GM21576 (cell line): ENCODE measurements around the gene AMH.
"Not testable (repeated sequence)": the region's sequence is repeated elsewhere in the genome, so short reads cannot be mapped to it uniquely, and the experiment has no call there.

Experiments
- ATAC-seq: cut with Tn5 transposase; IDR thresholded peaks from one replicate; pipeline ENCODE4 v1.9.1; 2021; ENCODE audit warnings: mild to moderate bottlenecking, moderate library complexity; ENCODE audit not compliant: unreplicated experiment

Gene AMH

GRCh38 chr19:2268480-2268830 is 19.3 kb downstream of the AMH start:
- ATAC-seq = no peak

DNA sequence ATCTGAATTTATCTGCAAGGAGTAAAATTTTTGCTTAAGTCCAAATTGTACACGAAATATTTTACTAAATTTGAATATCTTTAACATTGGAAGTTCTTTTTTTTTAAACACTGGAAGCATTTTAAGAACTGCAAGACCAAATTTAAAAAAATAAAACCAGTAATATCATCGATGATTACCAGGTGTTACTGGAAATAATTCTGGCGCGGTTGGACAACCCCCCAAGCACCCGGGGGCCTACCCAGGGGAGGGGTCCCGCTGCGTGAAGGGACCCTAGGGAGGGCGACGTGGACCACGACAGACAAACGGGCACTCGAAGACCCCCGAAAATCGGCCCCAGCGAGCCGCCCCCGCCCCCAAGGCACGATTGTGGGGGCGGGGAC is 19.7 kb downstream of the AMH start:
- ATAC-seq = no peak

- peak; percentile 45 for ATAC-seq
These were observed 20.4 kb downstream of the AMH start for GRCh38 chr19:2269244-2270156.

DNA sequence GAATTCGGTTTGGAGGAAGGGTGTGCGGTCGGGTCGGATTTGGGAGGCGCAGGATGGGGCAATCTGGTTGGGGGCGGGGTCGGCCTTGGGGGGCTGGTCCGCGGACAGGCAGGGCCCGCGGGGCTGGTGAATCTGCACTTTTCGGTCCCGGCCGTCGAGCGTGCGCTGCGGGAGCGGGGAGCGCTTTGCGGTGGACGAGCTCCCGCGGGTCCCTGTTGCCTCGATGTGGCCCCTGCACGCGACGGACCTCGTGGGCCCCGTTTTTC is 21.0 kb downstream of the AMH start:
- ATAC-seq = no peak

DNA sequence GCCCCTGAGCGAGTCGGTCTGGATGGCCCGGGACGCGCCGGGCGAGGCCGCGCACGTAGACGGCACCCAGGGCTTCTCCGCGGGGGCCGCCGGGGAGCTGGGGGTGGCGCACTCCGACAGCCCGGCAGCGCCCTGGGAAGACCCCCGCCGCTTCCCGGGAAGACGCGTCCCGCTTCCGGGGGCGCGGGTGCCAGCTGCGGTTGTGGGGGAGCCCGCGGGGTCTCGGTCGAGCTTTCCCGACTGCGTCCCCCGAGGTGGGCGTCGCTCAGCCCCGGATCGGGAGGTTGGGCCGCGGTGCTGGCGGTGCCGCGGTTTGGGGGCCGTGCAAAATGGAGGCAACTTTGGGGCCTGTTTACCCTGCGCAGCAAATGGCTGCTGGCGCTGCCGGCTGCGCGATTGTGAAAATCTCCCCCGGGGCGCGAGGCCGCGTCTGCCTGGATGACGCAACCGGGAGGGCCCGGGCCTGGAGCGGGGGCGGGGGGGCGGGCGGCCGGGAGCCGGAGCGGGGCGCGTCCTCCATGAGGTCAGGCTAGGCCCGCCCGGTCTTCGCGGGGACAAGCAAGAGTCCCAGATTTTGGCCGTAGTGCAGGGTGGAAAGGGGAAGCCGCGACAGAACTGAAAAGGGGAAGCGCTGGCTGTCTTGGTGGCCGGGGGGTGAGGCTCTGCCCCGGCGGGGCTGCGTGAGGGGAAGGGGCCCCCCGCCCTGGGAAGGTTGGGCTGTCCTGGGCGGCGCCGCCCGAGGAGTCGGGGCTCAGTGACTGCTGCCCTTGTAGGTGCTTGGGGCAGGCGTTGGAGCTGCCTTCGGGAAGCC is 21.5 kb downstream of the AMH start:
- no peak for ATAC-seq

DNA sequence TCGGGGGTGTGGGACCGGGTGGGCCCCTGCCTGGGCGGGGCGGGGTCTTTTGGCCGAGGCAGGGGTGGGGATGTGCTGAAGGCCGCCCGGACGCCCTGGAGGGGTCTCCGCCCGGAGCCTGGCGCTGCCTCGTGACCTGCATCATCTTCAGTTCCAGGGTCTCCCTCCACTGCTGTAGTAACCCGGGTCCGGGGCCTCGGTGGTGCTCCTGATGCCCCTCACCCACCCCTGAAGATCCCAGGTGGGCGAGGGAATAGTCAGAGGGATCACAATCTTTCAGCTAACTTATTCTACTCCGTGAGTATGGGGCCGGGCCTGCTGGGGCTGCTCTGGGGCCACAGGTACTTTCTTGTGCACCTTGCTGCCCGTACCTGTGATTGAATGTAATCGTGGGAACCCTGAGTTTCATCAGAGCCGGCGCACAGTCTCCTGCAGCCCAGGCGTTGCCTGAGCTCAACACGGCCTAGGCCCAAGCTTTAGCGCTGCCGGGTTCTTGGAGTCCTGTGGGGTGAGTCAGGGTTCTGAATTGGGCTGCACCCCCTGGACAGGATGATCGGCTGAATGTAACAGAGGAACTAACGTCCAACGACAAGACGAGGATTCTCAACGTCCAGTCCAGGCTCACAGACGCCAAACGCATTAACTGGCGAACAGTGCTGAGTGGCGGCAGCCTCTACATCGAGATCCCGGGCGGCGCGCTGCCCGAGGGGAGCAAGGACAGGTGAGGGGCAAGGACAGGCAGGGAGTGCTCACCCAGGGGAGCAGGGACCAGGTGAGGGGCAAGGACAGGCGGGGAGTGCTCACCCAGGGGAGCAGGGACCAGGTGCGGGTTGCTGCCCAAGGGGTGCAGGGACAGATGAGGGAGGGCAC is 22.3 kb downstream of the AMH start:
- no peak for ATAC-seq

- no peak for ATAC-seq
These were observed 24.4 kb downstream of the AMH start for GRCh38 chr19:2273356-2274184.

DNA sequence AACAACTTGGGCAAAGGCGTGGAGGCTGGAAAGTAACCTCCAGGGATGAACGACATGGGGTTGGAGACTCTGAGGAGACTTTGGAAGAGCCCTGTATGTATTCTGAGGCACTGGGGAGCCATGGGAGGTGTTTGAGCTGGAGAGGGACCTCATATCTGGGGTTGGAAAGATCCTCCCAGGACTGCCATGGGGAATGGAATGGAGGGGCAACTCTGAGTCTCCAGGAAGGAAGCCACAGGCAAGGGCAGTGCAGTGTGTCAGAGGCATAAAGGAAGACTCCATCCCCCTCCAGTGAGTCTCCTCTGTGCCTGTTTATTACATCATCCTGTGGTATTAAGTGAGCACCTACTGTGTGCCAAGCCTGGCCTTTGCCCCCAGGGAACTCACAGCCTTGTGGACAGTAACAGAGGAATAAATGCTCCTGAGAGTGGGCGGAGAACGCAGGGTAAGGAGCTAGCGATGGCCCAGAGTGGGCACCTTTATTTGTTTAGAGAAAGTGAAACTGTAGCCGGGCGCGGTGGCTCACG is 25.1 kb downstream of the AMH start:
- no peak for ATAC-seq

- no peak for ATAC-seq
These were observed 25.9 kb downstream of the AMH start for GRCh38 chr19:2274931-2275535.

- no peak for ATAC-seq
These were observed 26.7 kb downstream of the AMH start for GRCh38 chr19:2275588-2276428.

DNA sequence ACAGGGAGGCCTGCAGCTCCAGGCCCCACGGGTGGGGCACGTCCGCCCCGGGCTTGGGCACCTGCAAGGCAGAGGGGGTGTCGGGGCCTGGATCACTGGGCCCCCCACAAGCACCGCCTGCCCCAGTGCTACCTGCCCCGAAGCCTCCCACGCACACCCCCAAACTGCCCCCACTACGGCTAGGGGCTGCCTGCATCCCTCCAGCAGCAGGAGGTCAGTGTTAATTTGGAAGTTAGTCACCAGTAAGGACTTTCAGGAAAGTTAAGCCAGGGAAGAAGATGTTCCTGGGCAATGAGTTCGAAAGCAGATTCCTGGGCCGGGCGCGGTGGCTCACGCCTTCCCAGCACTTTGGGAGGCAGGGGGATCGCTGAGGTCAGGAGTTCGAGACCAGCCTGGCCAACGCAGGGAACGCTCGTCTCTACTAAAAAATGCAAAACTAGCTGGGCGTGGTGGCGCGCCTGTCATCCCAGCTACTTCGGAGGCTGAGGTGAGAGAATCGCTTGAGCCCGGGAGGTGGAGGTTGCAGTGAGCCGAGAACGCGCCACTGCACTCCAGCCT is 27.4 kb downstream of the AMH start:
- ATAC-seq = no peak

GRCh38 chr19:2277138-2277537 is 28.0 kb downstream of the AMH start:
- no peak for ATAC-seq

DNA sequence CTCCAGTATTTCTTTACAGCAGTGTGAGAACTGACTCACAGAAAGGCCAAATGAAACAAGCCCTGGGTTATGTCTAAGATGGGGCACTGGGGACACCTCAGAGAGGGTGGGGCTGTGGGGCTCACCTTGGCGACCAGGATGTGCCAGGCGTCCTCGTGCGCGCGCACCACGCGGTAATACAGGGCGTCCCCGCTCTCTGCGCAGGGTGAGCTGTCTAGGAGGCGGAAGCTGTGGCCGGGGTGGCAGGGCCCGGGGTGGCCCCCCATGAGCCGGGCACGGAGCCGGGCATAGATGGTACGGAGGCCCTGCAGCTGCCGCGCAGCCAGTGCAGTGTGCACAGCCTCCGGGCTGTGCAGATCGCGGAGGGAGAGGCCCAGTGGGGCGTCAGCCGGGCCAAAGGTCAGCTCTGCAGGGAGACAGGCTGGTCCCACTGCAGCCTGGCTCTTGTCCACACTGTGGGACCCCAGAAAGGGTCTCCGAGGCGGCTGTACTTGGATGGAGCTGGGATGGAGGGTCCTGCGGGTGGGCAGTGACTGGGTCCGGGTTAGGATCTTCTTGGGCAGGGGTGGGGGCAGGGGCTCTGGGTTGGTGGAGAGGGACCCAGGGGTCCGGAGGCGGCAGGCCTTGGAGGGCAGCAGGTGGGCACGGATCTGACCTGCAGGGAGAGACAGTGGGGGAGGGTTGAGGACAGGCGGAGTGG is 29.5 kb downstream of the AMH start:
- no peak for ATAC-seq

- ATAC-seq = no peak
These were observed 31.6 kb downstream of the AMH start for GRCh38 chr19:2280633-2281264.

- not testable (repeated sequence) for ATAC-seq
These were observed 32.3 kb downstream of the AMH start for GRCh38 chr19:2281265-2282061.

- ATAC-seq = no peak
These were observed 33.1 kb downstream of the AMH start, which contains the start of gene PEAK3 for GRCh38 chr19:2282062-2282861. Gene PEAK3, minus strand, starts transcription at chr19:2282175. Its CDS starts 1,244 bp downstream, at chr19:2280931.
